Measurements from ENCODE around the gene GNAI1.

GRCh38 chr7:80253653-80254052, 119.0 kb downstream of the GNAI1 start:
- TF ChIP-seq POLR2A (IDR thresholded peaks at IDR 0.05) = no peak
- no peak for TF ChIP-seq CTCF (IDR thresholded peaks at IDR 0.05)

All from right lobe of liver (tissue), 4 donors.